ENCODE measurements around the gene SLC8A1.
"Not testable (repeated sequence)": the region's sequence is repeated elsewhere in the genome, so short reads cannot be mapped to it uniquely, and the experiment has no call there.

SLC8A1 gene

DNA sequence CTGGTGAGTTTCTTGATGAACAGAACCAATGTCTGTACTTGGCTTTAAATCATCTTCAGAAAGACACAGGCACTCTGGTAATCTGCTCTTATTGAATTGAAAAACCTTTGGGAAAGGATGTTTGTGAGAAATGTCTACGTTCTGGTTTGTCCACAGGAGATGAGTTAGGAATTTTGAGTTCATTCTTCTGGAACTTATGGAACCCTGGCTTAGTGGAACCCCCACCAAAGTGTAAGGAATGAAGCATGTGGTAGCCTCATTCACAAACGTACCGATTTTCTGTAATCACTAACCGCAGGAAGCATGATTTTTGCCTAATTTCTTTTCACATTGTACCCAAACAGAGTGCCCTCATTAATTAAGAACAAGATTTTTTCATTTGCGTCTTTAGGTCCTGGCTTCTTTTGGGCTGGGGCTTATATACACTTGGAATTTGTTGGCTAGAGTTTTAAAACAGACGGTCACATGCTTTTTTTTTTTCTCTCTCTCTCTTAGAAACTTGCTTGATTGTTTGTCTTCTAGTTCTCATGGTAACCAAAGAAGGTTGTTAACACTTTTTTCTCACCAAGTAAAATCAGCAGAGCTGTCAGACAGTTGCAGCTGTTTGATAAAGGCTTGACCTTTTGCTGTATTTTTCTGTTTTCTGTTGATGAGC lies 358.7 kb downstream of the SLC8A1 start:
- DNase-seq: no peak
- peaks cover 0 to 30% (median 14%) of the 10 kb centered on the region in 4 donors for H3K4me1 ChIP-seq
- H3K27me3 ChIP-seq: no peaks in the 10 kb centered on the region
- TF ChIP-seq CTCF (IDR thresholded peaks at IDR 0.05): no peak
- H3K36me3 ChIP-seq: no peaks in the 10 kb centered on the region
- no peaks in the 10 kb centered on the region for H3K9me3 ChIP-seq
- intact Hi-C loops (cut with DNase I; ENCODE audit: low total_unique reads): no loop called here
- no peak overlapping the region for H3K27ac ChIP-seq
- H3K4me3 ChIP-seq: no peak overlapping the region

GRCh38 chr2:40090044-40090443 lies 361.8 kb downstream of the SLC8A1 start:
- intact Hi-C loops (cut with DNase I; ENCODE audit: low total_unique reads): no loop called here
- Histone ChIP-seq H3K27me3 (no peaks in the 10 kb centered on the region), H3K27ac (no peak overlapping the region), H3K9me3 (no peaks in the 10 kb centered on the region), H3K4me3 (no peak overlapping the region), H3K4me1 (peaks cover 0 to 45% (median 10%) of the 10 kb centered on the region in 4 donors), H3K36me3 (no peaks in the 10 kb centered on the region)
- no peak for TF ChIP-seq CTCF (IDR thresholded peaks at IDR 0.05)
- DNase-seq: no peak

DNA sequence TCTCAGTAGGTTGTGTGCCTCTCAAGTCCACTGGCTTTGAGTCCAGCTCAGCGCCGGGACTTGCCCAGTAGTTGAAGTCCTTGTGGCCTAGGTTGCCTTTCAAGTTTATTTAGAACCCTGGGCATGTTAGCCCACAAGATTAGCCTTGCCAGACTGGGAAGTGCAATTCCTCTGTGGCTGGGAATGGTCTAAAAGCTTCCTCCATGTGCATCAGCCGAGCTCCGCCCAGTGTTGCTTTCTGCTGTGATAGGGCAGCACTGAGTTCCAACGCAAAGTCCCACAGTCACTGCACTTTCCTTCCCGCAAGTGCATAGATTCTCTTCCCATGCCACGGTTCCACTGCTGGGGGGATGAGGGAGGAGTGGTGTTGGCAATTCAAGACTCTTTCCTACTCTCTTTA lies 364.0 kb downstream of the SLC8A1 start:
- Histone ChIP-seq H3K27ac (peak overlapping the region in 1 of 2 donors; percentile 35), H3K36me3 (no peaks in the 10 kb centered on the region)
- intact Hi-C loops (cut with DNase I; ENCODE audit: low total_unique reads): no loop called here

DNA sequence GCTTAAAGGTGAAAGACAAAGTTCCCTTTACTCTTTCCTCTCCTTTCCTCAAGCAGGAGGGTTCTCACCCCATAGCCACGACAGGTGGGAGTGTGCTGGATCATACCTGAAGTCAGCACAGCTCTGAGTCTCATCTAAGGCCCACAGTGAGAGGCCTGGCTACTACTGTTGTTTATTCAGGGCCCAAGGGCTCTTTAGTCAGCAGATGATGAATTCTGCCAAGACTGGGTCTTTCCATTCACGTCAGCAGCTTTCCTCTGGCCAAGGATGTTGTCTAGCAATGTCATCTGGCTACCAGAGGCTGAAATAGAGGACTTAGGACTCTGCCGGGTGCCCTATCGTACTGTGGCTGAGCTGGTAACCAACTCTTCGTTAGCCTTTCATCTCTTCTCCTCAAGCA lies 364.5 kb downstream of the SLC8A1 start:
- no peaks in the 10 kb centered on the region for H3K27me3 ChIP-seq
- peak overlapping the region; percentile 7 to 35 for H3K27ac ChIP-seq
- no peaks in the 10 kb centered on the region for H3K9me3 ChIP-seq
- H3K4me1 ChIP-seq: peaks cover 0 to 21% (median 0%) of the 10 kb centered on the region in 4 donors
- intact Hi-C loops (cut with DNase I; ENCODE audit: low total_unique reads): no loop called here
- no peak overlapping the region for H3K4me3 ChIP-seq
- no peaks in the 10 kb centered on the region for H3K36me3 ChIP-seq
- no peak for TF ChIP-seq CTCF (IDR thresholded peaks at IDR 0.05)
- DNase-seq: no peak

More for the DNA sequence above, 364.0 kb downstream of the SLC8A1 start:
- Histone ChIP-seq H3K27me3 (no peaks in the 10 kb centered on the region), H3K9me3 (no peaks in the 10 kb centered on the region), H3K4me3 (no peak overlapping the region), H3K4me1 (peaks cover 0 to 24% (median 0%) of the 10 kb centered on the region in 4 donors)
- no peak for TF ChIP-seq CTCF (IDR thresholded peaks at IDR 0.05)
- no peak for DNase-seq

DNA sequence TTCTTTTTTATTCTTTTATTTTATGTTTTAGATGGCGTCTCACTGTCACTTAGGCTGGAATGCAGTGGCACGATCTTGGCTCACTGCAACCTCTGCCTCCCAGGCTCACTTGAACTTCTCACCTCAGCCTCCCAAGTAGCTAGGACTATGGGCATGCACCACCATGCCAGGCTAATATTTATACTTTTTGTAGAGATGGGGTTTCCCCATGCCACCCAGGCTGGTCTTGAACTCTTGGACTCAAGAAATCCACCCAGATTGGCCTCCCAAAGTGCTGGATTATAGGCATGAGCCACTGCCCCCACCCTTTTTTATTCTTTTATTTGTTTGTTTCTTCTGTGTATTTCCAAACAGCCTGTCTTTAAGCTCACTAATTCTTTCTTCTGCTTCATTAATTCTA lies 366.1 kb downstream of the SLC8A1 start:
- DNase-seq: no peak
- Histone ChIP-seq H3K9me3 (peaks cover 0 to 6% (median 0%) of the 10 kb centered on the region in 3 donors), H3K4me3 (no peak overlapping the region), H3K27me3 (no peaks in the 10 kb centered on the region), H3K36me3 (no peaks in the 10 kb centered on the region), H3K27ac (no peak overlapping the region), H3K4me1 (peaks cover 0 to 21% (median 0%) of the 10 kb centered on the region in 4 donors)
- intact Hi-C loops (cut with DNase I; ENCODE audit: low total_unique reads): no loop called here
- TF ChIP-seq CTCF (IDR thresholded peaks at IDR 0.05): no peak

GRCh38 chr2:40073336-40073735 lies 378.6 kb downstream of the SLC8A1 start:
- H3K27me3 ChIP-seq; intact Hi-C loops (cut with DNase I; ENCODE audit: low total_unique reads); H3K36me3 ChIP-seq; H3K4me3 ChIP-seq; H3K27ac ChIP-seq; DNase-seq; H3K9me3 ChIP-seq; H3K4me1 ChIP-seq: not testable (repeated sequence)
